ENCODE results near the gene HDGFL1.

DNA sequence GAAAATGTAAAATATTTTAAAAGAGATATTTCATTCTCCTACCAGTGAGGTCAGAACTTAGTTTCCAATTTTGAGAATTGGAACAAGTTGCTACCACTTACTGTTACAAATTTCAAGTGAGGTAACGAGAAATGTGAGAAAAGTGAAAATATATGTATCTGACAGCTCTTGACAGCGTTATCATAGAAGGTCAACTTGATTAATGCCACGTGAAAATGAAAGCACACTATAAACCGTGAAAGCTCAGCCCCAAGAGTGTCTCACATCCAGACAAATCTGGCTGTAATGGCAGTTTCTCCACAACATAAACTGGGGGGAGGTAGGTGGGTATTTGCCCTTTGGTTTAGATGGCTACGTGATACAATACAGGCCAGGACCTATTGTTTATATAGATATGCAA is 13.9 kb downstream of the HDGFL1 start:
- TF ChIP-seq, protein P1, sequence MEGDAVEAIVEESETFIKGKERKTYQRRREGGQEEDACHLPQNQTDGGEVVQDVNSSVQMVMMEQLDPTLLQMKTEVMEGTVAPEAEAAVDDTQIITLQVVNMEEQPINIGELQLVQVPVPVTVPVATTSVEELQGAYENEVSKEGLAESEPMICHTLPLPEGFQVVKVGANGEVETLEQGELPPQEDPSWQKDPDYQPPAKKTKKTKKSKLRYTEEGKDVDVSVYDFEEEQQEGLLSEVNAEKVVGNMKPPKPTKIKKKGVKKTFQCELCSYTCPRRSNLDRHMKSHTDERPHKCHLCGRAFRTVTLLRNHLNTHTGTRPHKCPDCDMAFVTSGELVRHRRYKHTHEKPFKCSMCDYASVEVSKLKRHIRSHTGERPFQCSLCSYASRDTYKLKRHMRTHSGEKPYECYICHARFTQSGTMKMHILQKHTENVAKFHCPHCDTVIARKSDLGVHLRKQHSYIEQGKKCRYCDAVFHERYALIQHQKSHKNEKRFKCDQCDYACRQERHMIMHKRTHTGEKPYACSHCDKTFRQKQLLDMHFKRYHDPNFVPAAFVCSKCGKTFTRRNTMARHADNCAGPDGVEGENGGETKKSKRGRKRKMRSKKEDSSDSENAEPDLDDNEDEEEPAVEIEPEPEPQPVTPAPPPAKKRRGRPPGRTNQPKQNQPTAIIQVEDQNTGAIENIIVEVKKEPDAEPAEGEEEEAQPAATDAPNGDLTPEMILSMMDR (tag by site-specific recombination; IDR thresholded peaks at IDR 0.05), result no peak
- TF ChIP-seq, protein P2, sequence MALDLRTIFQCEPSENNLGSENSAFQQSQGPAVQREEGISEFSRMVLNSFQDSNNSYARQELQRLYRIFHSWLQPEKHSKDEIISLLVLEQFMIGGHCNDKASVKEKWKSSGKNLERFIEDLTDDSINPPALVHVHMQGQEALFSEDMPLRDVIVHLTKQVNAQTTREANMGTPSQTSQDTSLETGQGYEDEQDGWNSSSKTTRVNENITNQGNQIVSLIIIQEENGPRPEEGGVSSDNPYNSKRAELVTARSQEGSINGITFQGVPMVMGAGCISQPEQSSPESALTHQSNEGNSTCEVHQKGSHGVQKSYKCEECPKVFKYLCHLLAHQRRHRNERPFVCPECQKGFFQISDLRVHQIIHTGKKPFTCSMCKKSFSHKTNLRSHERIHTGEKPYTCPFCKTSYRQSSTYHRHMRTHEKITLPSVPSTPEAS (tag by site-specific recombination; IDR thresholded peaks at IDR 0.05), result no peak
- TF ChIP-seq KLF10 (tag by site-specific recombination; IDR thresholded peaks at IDR 0.05), result no peak
- TF ChIP-seq ZNF48 (tag by site-specific recombination; IDR thresholded peaks at IDR 0.05), result no peak
- TF ChIP-seq ZNF341 (tag by site-specific recombination; IDR thresholded peaks at IDR 0.05; ENCODE audit: low read depth), result no peak
- no peak for TF ChIP-seq ZNF626 (tag by site-specific recombination; IDR thresholded peaks at IDR 0.05)
- TF ChIP-seq BCL11A (tag by site-specific recombination; IDR thresholded peaks at IDR 0.05; ENCODE audit: low read depth), result no peak
- TF ChIP-seq, protein P3, sequence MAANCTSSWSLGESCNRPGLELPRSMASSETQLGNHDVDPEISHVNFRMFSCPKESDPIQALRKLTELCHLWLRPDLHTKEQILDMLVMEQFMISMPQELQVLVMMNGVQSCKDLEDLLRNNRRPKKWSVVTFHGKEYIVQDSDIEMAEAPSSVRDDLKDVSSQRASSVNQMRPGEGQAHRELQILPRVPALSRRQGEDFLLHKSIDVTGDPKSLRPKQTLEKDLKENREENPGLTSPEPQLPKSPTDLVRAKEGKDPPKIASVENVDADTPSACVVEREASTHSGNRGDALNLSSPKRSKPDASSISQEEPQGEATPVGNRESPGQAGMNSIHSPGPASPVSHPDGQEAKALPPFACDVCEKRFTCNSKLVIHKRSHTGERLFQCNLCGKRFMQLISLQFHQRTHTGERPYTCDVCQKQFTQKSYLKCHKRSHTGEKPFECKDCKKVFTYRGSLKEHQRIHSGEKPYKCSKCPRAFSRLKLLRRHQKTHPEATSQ (tag by site-specific recombination; IDR thresholded peaks at IDR 0.05), result no peak
- TF ChIP-seq ZNF335 (tag by site-specific recombination; conservative IDR thresholded peaks at IDR 0.05), result no peak
- TF ChIP-seq INSM2 (tag by site-specific recombination; IDR thresholded peaks at IDR 0.05), result no peak

Data from HEK293 (cell line).